ENCODE data around the gene DNAJB6. TPM values are rescaled to one million over a fixed set of nuclear protein-coding genes. Genes with fewer than 3 reads are reported as not detected.

The DNAJB6 gene
- total RNA-seq, 2 experiments from 2014 or later, result 67.8 to 80.6 TPM

DNA sequence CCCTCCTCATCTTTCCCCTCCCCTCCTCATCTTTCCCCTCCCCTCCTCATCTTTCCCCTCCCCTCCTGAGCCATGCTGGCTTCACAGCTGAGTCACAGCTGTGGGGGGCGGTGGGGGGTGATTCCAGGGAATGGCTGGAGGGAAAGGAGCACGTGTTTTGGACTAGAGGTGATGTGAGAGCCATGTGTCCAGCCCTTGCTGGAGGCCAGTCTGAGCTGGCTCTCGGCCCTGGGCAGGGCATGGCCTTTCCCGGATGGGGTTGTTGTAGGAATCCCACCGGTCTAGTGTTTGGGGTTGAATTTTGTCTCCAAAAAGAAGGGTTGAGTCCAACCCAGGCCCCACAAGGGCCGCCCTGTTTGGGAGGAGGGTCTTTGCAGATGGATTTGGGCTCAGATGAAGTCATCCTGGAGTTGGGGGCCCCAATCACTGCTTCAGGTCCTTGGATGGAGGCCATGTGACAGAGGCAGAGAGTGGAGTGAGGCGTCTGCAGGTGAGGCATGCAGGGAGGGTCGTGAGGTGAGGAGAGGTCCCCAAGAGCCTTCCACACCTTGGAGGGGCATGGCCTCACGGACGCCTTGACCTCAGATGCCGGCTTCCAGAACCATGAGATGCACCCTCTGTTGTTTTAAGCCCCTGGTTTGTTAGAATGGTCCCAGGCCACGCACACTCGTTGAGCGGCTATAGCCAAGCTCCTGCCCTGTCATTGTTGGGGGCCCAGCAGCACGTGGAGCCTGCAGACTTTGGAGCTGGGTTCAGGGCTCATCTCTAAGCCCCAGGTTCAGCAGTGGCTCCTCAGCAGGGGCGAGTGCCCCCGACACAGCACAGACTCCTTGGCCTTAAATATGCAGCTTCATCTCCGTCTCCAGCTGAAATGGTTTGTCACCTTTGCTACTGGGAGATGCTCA, 101.6 kb downstream of the DNAJB6 start:
- Mint-ChIP-seq H3K4me3 (no peak overlapping the region), H3K4me1 (ENCODE audit: low read depth) (peaks cover 3% of the 10 kb centered on the region), H3K27me3 (no peaks in the 10 kb centered on the region), H3K36me3 (ENCODE audit: low read depth) (no peaks in the 10 kb centered on the region), H3K9me3 (no peaks in the 10 kb centered on the region), H3K27ac (no peak overlapping the region)
- ChIA-PET POLR2A (no interaction called here), CTCF (no interaction called here)
- no peak for DNase-seq
- ATAC-seq, result no peak
- intact Hi-C loops (cut with micrococcal nuclease), result loop anchor here (10.0 kb wide), 1 partner anchor 436 kb away; no protein-coding TSS in a partner anchor
- TF ChIP-seq CTCF (IDR thresholded peaks at IDR 0.05), result no peak

GRCh38 chr7:157439149-157439548, 102.3 kb downstream of the DNAJB6 start:
- Mint-ChIP-seq H3K27me3 (no peaks in the 10 kb centered on the region), H3K36me3 (ENCODE audit: low read depth) (no peaks in the 10 kb centered on the region), H3K9me3 (no peaks in the 10 kb centered on the region), H3K4me1 (ENCODE audit: low read depth) (no peaks in the 10 kb centered on the region), H3K4me3 (no peak overlapping the region), H3K27ac (no peak overlapping the region)
- intact Hi-C loops (cut with micrococcal nuclease), result loop anchor here (10.0 kb wide), 1 partner anchor 436 kb away; no protein-coding TSS in a partner anchor
- ChIA-PET POLR2A (no interaction called here), CTCF (no interaction called here)
- no peak for ATAC-seq
- no peak for DNase-seq
- TF ChIP-seq CTCF (IDR thresholded peaks at IDR 0.05), result no peak

GRCh38 chr7:157439761-157440160, 103.0 kb downstream of the DNAJB6 start:
- H3K27me3 Mint-ChIP-seq, result no peaks in the 10 kb centered on the region
- no peaks in the 10 kb centered on the region for H3K36me3 Mint-ChIP-seq (ENCODE audit: low read depth)
- no peak for TF ChIP-seq CTCF (IDR thresholded peaks at IDR 0.05)
- DNase-seq (no peak), ATAC-seq (no peak)
- H3K27ac Mint-ChIP-seq, result no peak overlapping the region
- ChIA-PET POLR2A (no interaction called here), CTCF (no interaction called here)
- H3K4me3 Mint-ChIP-seq, result no peak overlapping the region
- no peaks in the 10 kb centered on the region for H3K9me3 Mint-ChIP-seq
- no peaks in the 10 kb centered on the region for H3K4me1 Mint-ChIP-seq (ENCODE audit: low read depth)
- intact Hi-C loops (cut with micrococcal nuclease), result loop anchor here (10.0 kb wide), 1 partner anchor 435 kb away; no protein-coding TSS in a partner anchor

GRCh38 chr7:157440346-157441022, 103.7 kb downstream of the DNAJB6 start:
- no peak for TF ChIP-seq CTCF (IDR thresholded peaks at IDR 0.05)
- DNase-seq, result no peak
- Mint-ChIP-seq H3K4me1 (ENCODE audit: low read depth) (no peaks in the 10 kb centered on the region), H3K27ac (no peak overlapping the region), H3K27me3 (no peaks in the 10 kb centered on the region), H3K4me3 (no peak overlapping the region), H3K9me3 (no peaks in the 10 kb centered on the region), H3K36me3 (ENCODE audit: low read depth) (no peaks in the 10 kb centered on the region)
- CTCF ChIA-PET, result no interaction called here
- intact Hi-C loops (cut with micrococcal nuclease), result no loop called here
- ATAC-seq, result no peak
- POLR2A ChIA-PET, result no interaction called here

GRCh38 chr7:157441023-157441399, 104.2 kb downstream of the DNAJB6 start:
- no peaks in the 10 kb centered on the region for H3K9me3 Mint-ChIP-seq

More at GRCh38 chr7:157441023-157441399, 104.2 kb downstream of the DNAJB6 start:
- intact Hi-C loops (cut with micrococcal nuclease), result no loop called here
- ChIA-PET CTCF (no interaction called here), POLR2A (no interaction called here)
- Mint-ChIP-seq H3K27me3 (no peaks in the 10 kb centered on the region), H3K4me1 (ENCODE audit: low read depth) (no peaks in the 10 kb centered on the region), H3K36me3 (ENCODE audit: low read depth) (no peaks in the 10 kb centered on the region), H3K27ac (no peak overlapping the region), H3K4me3 (no peak overlapping the region)
- DNase-seq (no peak), ATAC-seq (no peak)
- TF ChIP-seq CTCF (IDR thresholded peaks at IDR 0.05), result no peak
